ENCODE results near the gene ARHGAP20. TPM values are rescaled to one million over a fixed set of nuclear protein-coding genes. Genes with fewer than 3 reads are reported as not detected.

ARHGAP20 gene
- total RNA-seq, 2 donors from 2014 or later: 3.5 TPM

GRCh38 chr11:110710628-110711381, 1.4 kb downstream of the ARHGAP20 start:
- Histone ChIP-seq H3K27ac (no peak overlapping the region), H3K4me3 (peak overlapping the region; percentile 81), H3K9me3 (no peaks in the 10 kb centered on the region), H3K4me1 (ENCODE audit: control insufficient read depth in 1 of 2, low read depth in 2 of 2) (peaks cover 0 to 15% of the 10 kb centered on the region in 2 donors), H3K27me3 (replicated peaks; ENCODE audit: insufficient read depth) (no peaks in the 10 kb centered on the region), H3K36me3 (no peaks in the 10 kb centered on the region)
- ATAC-seq (ENCODE audit: insufficient number of reproducible peaks, low FRiP score, low read depth) (no peak), DNase-seq (ENCODE audit: low spot score) (no peak)
- no peak for TF ChIP-seq CTCF (IDR thresholded peaks at IDR 0.05)

GRCh38 chr11:110704210-110704864, 7.9 kb downstream of the ARHGAP20 start:
- Histone ChIP-seq H3K4me3 (no peak overlapping the region), H3K27me3 (replicated peaks; ENCODE audit: insufficient read depth) (no peaks in the 10 kb centered on the region), H3K36me3 (no peaks in the 10 kb centered on the region), H3K27ac (no peak overlapping the region), H3K9me3 (no peaks in the 10 kb centered on the region), H3K4me1 (ENCODE audit: control insufficient read depth in 1 of 2, low read depth in 2 of 2) (no peaks in the 10 kb centered on the region)
- DNase-seq (ENCODE audit: low spot score) (no peak), ATAC-seq (ENCODE audit: insufficient number of reproducible peaks, low FRiP score, low read depth) (no peak)
- TF ChIP-seq CTCF (IDR thresholded peaks at IDR 0.05): no peak

GRCh38 chr11:110691926-110692325, 20.3 kb downstream of the ARHGAP20 start:
- DNase-seq (ENCODE audit: low spot score): no peak
- no peak for TF ChIP-seq CTCF (IDR thresholded peaks at IDR 0.05)
- Histone ChIP-seq H3K4me1 (ENCODE audit: control insufficient read depth in 1 of 2, low read depth in 2 of 2) (no peaks in the 10 kb centered on the region), H3K9me3 (no peaks in the 10 kb centered on the region), H3K4me3 (no peak overlapping the region), H3K36me3 (no peaks in the 10 kb centered on the region), H3K27ac (no peak overlapping the region), H3K27me3 (replicated peaks; ENCODE audit: insufficient read depth) (no peaks in the 10 kb centered on the region)
- no peak for ATAC-seq (ENCODE audit: insufficient number of reproducible peaks, low FRiP score, low read depth)

GRCh38 chr11:110689306-110689705, 22.9 kb downstream of the ARHGAP20 start:
- no peak for DNase-seq (ENCODE audit: low spot score)
- Histone ChIP-seq H3K4me1 (ENCODE audit: control insufficient read depth in 1 of 2, low read depth in 2 of 2) (no peaks in the 10 kb centered on the region), H3K27ac (no peak overlapping the region), H3K27me3 (replicated peaks; ENCODE audit: insufficient read depth) (no peaks in the 10 kb centered on the region), H3K9me3 (no peaks in the 10 kb centered on the region), H3K36me3 (no peaks in the 10 kb centered on the region), H3K4me3 (no peak overlapping the region)
- no peak for ATAC-seq (ENCODE audit: insufficient number of reproducible peaks, low FRiP score, low read depth)
- no peak for TF ChIP-seq CTCF (IDR thresholded peaks at IDR 0.05)

- H3K9me3 ChIP-seq: no peaks in the 10 kb centered on the region
- TF ChIP-seq CTCF (IDR thresholded peaks at IDR 0.05): no peak
- H3K27me3 ChIP-seq (replicated peaks; ENCODE audit: insufficient read depth): no peaks in the 10 kb centered on the region
- ATAC-seq (ENCODE audit: insufficient number of reproducible peaks, low FRiP score, low read depth): no peak
- no peaks in the 10 kb centered on the region for H3K36me3 ChIP-seq
- no peaks in the 10 kb centered on the region for H3K4me1 ChIP-seq (ENCODE audit: control insufficient read depth in 1 of 2, low read depth in 2 of 2)
- H3K4me3 ChIP-seq: no peak overlapping the region
- H3K27ac ChIP-seq: no peak overlapping the region
- DNase-seq (ENCODE audit: low spot score): no peak
These were observed 32.8 kb downstream of the ARHGAP20 start for GRCh38 chr11:110679323-110679975.

Measured in thoracic aorta (tissue), 2 donors.